Neural cell (in vitro differentiated cells): ENCODE measurements around the gene AK1.

Source experiments
- CTCF ChIP-seq: fragments of 450-650 bp; IDR thresholded peaks from 2 replicates; pipeline ENCODE4 v1.5.1; 2014; ENCODE audit warnings: antibody characterized with exemption, mild to moderate bottlenecking, moderate library complexity; ENCODE audit not compliant: poor library complexity, severe bottlenecking
- EP300 ChIP-seq: fragments of 450-650 bp; conservative IDR thresholded peaks from 2 replicates; pipeline ENCODE4 v1.6.1; 2014; ENCODE audit warnings: antibody characterized with exemption, mild to moderate bottlenecking, moderate library complexity; ENCODE audit not compliant: poor library complexity, severe bottlenecking
- EZH2 ChIP-seq: fragments of 200-600, 300-800 bp; shearing (Covaris generic), sonication (generic); IDR thresholded peaks from 2 replicates; pipeline ENCODE4 v1.6.1; 2014; ENCODE audit warnings: antibody characterized with exemption, low read length, borderline replicate concordance, mild to moderate bottlenecking; ENCODE audit not compliant: insufficient read depth, poor library complexity, severe bottlenecking
- POLR2AphosphoS5 ChIP-seq: IDR thresholded peaks from 2 replicates; pipeline ENCODE4 v1.6.1; 2012
- RAD21 ChIP-seq: fragments of 450-650 bp; conservative IDR thresholded peaks from 2 replicates; pipeline ENCODE4 v1.6.1; 2014; ENCODE audit warnings: antibody characterized with exemption, mild to moderate bottlenecking, moderate library complexity
- REST ChIP-seq: IDR thresholded peaks from 2 replicates; pipeline ENCODE4 v1.6.1; 2012; ENCODE audit warnings: borderline replicate concordance
- SMC3 ChIP-seq: fragments of 450-650 bp; conservative IDR thresholded peaks from 2 replicates; pipeline ENCODE4 v1.6.1; 2014; ENCODE audit warnings: antibody characterized with exemption, mild to moderate bottlenecking, moderate library complexity; ENCODE audit not compliant: poor library complexity

- TF ChIP-seq CTCF (no peak), RAD21 (no peak), POLR2AphosphoS5 (no peak), EZH2 (no peak), SMC3 (no peak), REST (no peak), EP300 (no peak)
Measured at GRCh38 chr9:127837346-127837745, 40.1 kb downstream of the AK1 start.
